OCI-LY7 (cell line): ENCODE measurements around the gene KDM2B. TPM values are rescaled to one million over a fixed set of nuclear protein-coding genes. Genes with fewer than 3 reads are reported as not detected.

ENCODE experiments used
- BruUV-seq: library from RNA; stranded (reverse); fragments of 400-500 nt; replicated peaks from 2 replicates; lab custom pipeline; 2021; lab: Mats Ljungman, UMichigan
- CTCF ChIA-PET: fragments of 300-600 bp; sonication (Branson Sonifier 250); formaldehyde crosslinking; loops from one replicate; lab custom pipeline; 2022; ENCODE audit warnings: antibody characterized with exemption; ENCODE audit not compliant: unreplicated experiment; lab: Charles Lee
- POLR2A ChIA-PET: fragments of 300-600 bp; sonication (Branson Sonifier 250); formaldehyde crosslinking; loops from one replicate; lab custom pipeline; 2022; ENCODE audit warnings: antibody characterized with exemption; lab: Charles Lee
- DNase-seq: peaks from one replicate; pipeline ENCODE4 v3.0.0-alpha.2; 2015; ENCODE audit warnings: low spot score
- H2AFZ ChIP-seq: fragments of 200-600 bp; sonication (generic), shearing (Covaris generic); 2 replicates; pipeline ENCODE4 v1.6.1; 2014; ENCODE audit warnings: mild to moderate bottlenecking, antibody characterized with exemption, low read length, moderate library complexity
- H3K27ac ChIP-seq: fragments of 200-600 bp; sonication (generic); 2 replicates; pipeline ENCODE4 v1.5.1; 2014; ENCODE audit warnings: mixed run types, low read depth, mild to moderate bottlenecking, moderate library complexity, low read length, inconsistent platforms; ENCODE audit not compliant: poor library complexity, severe bottlenecking
- H3K36me3 ChIP-seq: fragments of 200-600 bp; sonication (generic); 2 replicates; pipeline ENCODE4 v1.6.1; 2014; ENCODE audit warnings: mild to moderate bottlenecking, antibody characterized with exemption, low read length, moderate library complexity, mixed read lengths; ENCODE audit not compliant: insufficient read depth
- H3K4me1 ChIP-seq: fragments of 200-600 bp; sonication (generic); 2 replicates; pipeline ENCODE4 v1.5.1; 2014; ENCODE audit warnings: mild to moderate bottlenecking, low read length; ENCODE audit not compliant: insufficient read depth, poor library complexity, severe bottlenecking
- H3K4me2 ChIP-seq: fragments of 200-600 bp; sonication (generic); 2 replicates; pipeline ENCODE4 v1.6.1; 2014; ENCODE audit warnings: mild to moderate bottlenecking, low read length
- H3K4me3 ChIP-seq: fragments of 200-600 bp; sonication (generic); 2 replicates; pipeline ENCODE4 v1.5.1; 2014; ENCODE audit warnings: mild to moderate bottlenecking, low read depth, low read length; ENCODE audit not compliant: poor library complexity, severe bottlenecking
- H3K79me2 ChIP-seq: fragments of 200-600 bp; sonication (generic); 2 replicates; pipeline ENCODE4 v1.6.1; 2016; ENCODE audit warnings: low read depth, mild to moderate bottlenecking, low read length, moderate library complexity, mixed read lengths; ENCODE audit not compliant: insufficient read depth
- H3K9me2 ChIP-seq: fragments of 200-600 bp; sonication (generic); 2 replicates; pipeline ENCODE4 v1.6.1; 2016; ENCODE audit warnings: mild to moderate bottlenecking, low read length, mixed read lengths; ENCODE audit not compliant: insufficient read depth
- H3K9me3 ChIP-seq: fragments of 200-600 bp; sonication (generic); 2 replicates; pipeline ENCODE4 v1.6.1; 2014; ENCODE audit warnings: mild to moderate bottlenecking, mixed run types, low read length, mixed read lengths
- H4K20me1 ChIP-seq: fragments of 200-600 bp; sonication (generic); 2 replicates; pipeline ENCODE4 v1.6.1; 2014; ENCODE audit warnings: mild to moderate bottlenecking, antibody characterized with exemption, low read length, moderate library complexity, mixed read lengths; ENCODE audit not compliant: insufficient read depth
- CTCF ChIP-seq: fragments of 200-600 bp; sonication (generic); conservative IDR thresholded peaks from 2 replicates; pipeline ENCODE4 v1.5.1; 2014; ENCODE audit warnings: mild to moderate bottlenecking, antibody characterized with exemption, low read length, moderate library complexity, mixed read lengths
- EZH2phosphoT487 ChIP-seq: fragments of 200-600 bp; sonication (generic); IDR thresholded peaks from 2 replicates; pipeline ENCODE4 v1.6.1; 2018; ENCODE audit warnings: low read depth, borderline replicate concordance, mild to moderate bottlenecking, mixed run types, antibody characterized with exemption, low read length, moderate library complexity, mixed read lengths
- intact Hi-C: fragments of 100-400 bp; cut with micrococcal nuclease; formaldehyde crosslinking; loops from one replicate; pipeline ENCODE4 v1.10.0; 2022; ENCODE audit not compliant: unreplicated experiment
- total RNA-seq, 2 experiments: library from RNA; depleted of rRNA in 1 of 2; stranded (reverse); fragments of >200 nt in 1 of 2; shearing (Covaris generic) in 1 of 2; gene quantifications; 2 replicates each; pipeline ENCODE4 v1.2.3, GENCODE V29; 2014 to 2022

Gene KDM2B
- total RNA-seq, 2 experiments from 2014 or later = 78.5 to 88.0 TPM

GRCh38 chr12:121442028-121442948 lies 138.5 kb downstream of the KDM2B start:
- Histone ChIP-seq H3K9me2 (no peaks in the 10 kb centered on the region), H3K4me3 (no peak overlapping the region), H3K4me1 (no peaks in the 10 kb centered on the region), H3K9me3 (no peaks in the 10 kb centered on the region), H3K4me2 (no peak overlapping the region), H3K79me2 (no peaks in the 10 kb centered on the region), H3K27ac (no peak overlapping the region), H4K20me1 (no peaks in the 10 kb centered on the region), H3K36me3 (peaks cover 92% of the 10 kb centered on the region), H2AFZ (no peak overlapping the region)
- intact Hi-C loops = no loop called here
- ChIA-PET CTCF (interaction anchor here (1.0 to 1.5 kb wide), 4 partner anchors 13 to 109 kb away, joined by 3 to 4 read pairs (median 4); no protein-coding TSS in a partner anchor), POLR2A (interaction anchor here (0.6 kb wide), 3 partner anchors 18 to 99 kb away, joined by 3 to 7 read pairs (median 3); no protein-coding TSS in a partner anchor)
- BruUV-seq = no TSS peak
- DNase-seq = no peak
- TF ChIP-seq EZH2phosphoT487 = no peak
- TF ChIP-seq CTCF = no peak

- DNase-seq = no peak
- no TSS peak for BruUV-seq
- intact Hi-C loops = no loop called here
- ChIA-PET CTCF (no interaction called here), POLR2A (interaction anchor here (0.6 kb wide), 2 partner anchors 17 to 49 kb away, joined by 3 to 7 read pairs; no protein-coding TSS in a partner anchor)
- Histone ChIP-seq H4K20me1 (no peaks in the 10 kb centered on the region), H3K9me3 (peaks cover 6% of the 10 kb centered on the region), H3K79me2 (no peaks in the 10 kb centered on the region), H3K36me3 (peaks cover 95% of the 10 kb centered on the region), H3K4me3 (no peak overlapping the region), H3K4me1 (no peaks in the 10 kb centered on the region), H3K4me2 (no peak overlapping the region), H3K27ac (no peak overlapping the region), H3K9me2 (no peaks in the 10 kb centered on the region), H2AFZ (no peak overlapping the region)
- TF ChIP-seq CTCF (no peak), EZH2phosphoT487 (no peak)
Observed at GRCh38 chr12:121441555-121441954, 139.3 kb downstream of the KDM2B start.

- Histone ChIP-seq H3K4me3 (no peak overlapping the region), H3K9me3 (peaks cover 9% of the 10 kb centered on the region), H3K4me1 (no peaks in the 10 kb centered on the region), H4K20me1 (no peaks in the 10 kb centered on the region), H3K27ac (no peak overlapping the region), H2AFZ (no peak overlapping the region), H3K4me2 (no peak overlapping the region), H3K79me2 (no peaks in the 10 kb centered on the region), H3K36me3 (peaks cover 100% of the 10 kb centered on the region), H3K9me2 (no peaks in the 10 kb centered on the region)
- BruUV-seq = no TSS peak
- ChIA-PET POLR2A (no interaction called here), CTCF (no interaction called here)
- DNase-seq = no peak
- TF ChIP-seq CTCF (no peak), EZH2phosphoT487 (no peak)
- intact Hi-C loops = no loop called here
Observed at GRCh38 chr12:121440768-121441167, 140.1 kb downstream of the KDM2B start.
